HT1080 (cell line): ENCODE measurements around the gene EIF3L. TPM values are rescaled to one million over a fixed set of nuclear protein-coding genes. Genes with fewer than 3 reads are reported as not detected.

ENCODE experiments used
- DNase-seq: peaks from one replicate; pipeline ENCODE4 v3.0.0-alpha.2; 2015; ENCODE audit warnings: low read depth
- total RNA-seq: library from RNA; depleted of rRNA; stranded (reverse); fragments of >200 nt; shearing (Covaris generic); gene quantifications from 2 replicates; pipeline ENCODE4 v1.2.3, GENCODE V29; 2014

The EIF3L gene
- total RNA-seq, 1 experiment from 2014 or later: 657 TPM

- DNase-seq: no peak
Measured at GRCh38 chr22:37816543-37817180, 32.6 kb upstream of the EIF3L start.

GRCh38 chr22:37817705-37818408, 31.4 kb upstream of the EIF3L start:
- peak; percentile 83 for DNase-seq

- DNase-seq: no peak
Measured at GRCh38 chr22:37818409-37819104, 30.7 kb upstream of the EIF3L start.

- DNase-seq: no peak
Measured at GRCh38 chr22:37819105-37819433, 30.1 kb upstream of the EIF3L start.

GRCh38 chr22:37820350-37820749, 28.9 kb upstream of the EIF3L start:
- DNase-seq: no peak

- no peak for DNase-seq
Measured at GRCh38 chr22:37822079-37822833, 27.0 kb upstream of the EIF3L start.

GRCh38 chr22:37823134-37823985, 25.9 kb upstream of the EIF3L start, which contains the start of gene GALR3:
GALR3 (plus strand) TSS chr22:37823382; CDS start chr22:37823407, 25 bp downstream.
- DNase-seq: no peak

- no peak for DNase-seq
Measured at GRCh38 chr22:37824674-37825641, 24.3 kb upstream of the EIF3L start.

GRCh38 chr22:37827056-37827455, 22.2 kb upstream of the EIF3L start:
- DNase-seq: no peak

GRCh38 chr22:37830093-37830842, 19.0 kb upstream of the EIF3L start:
- DNase-seq: no peak

- no peak for DNase-seq
Measured at GRCh38 chr22:37831472-37831871, 17.7 kb upstream of the EIF3L start.

GRCh38 chr22:37832022-37832857, 17.0 kb upstream of the EIF3L start:
- DNase-seq: no peak

- DNase-seq: no peak
Measured at GRCh38 chr22:37842015-37842793, 7.0 kb upstream of the EIF3L start.

- DNase-seq: no peak
Measured at GRCh38 chr22:37843741-37844089, 5.5 kb upstream of the EIF3L start.

GRCh38 chr22:37844904-37845329, 4.3 kb upstream of the EIF3L start:
- DNase-seq: no peak

GRCh38 chr22:37846433-37846832, 2.8 kb upstream of the EIF3L start:
- no peak for DNase-seq

GRCh38 chr22:37848587-37849088, 581 bp upstream of the EIF3L start:
- no peak for DNase-seq
